Keratinocyte (primary cell): ENCODE data around the gene CRISPLD2. TPM values are rescaled to one million over a fixed set of nuclear protein-coding genes. Genes with fewer than 3 reads are reported as not detected.

ENCODE experiments used
- DNase-seq: peaks from one replicate; pipeline ENCODE4 v3.0.0-alpha.2; 2011; ENCODE audit warnings: low read depth, missing footprints, low spot score
- FAIRE-seq: peaks from 2 replicates; lab custom pipeline; 2011; peaks lifted over from hg19 to GRCh38; lab: Jason Lieb, UNC
- H2AFZ ChIP-seq: 2 replicates; pipeline ENCODE4 v1.6.0; 2012; ENCODE audit warnings: low read length, control low read depth, inconsistent platforms; ENCODE audit not compliant: control insufficient read depth
- H3K27ac ChIP-seq: 2 replicates; pipeline ENCODE4 v1.5.1; 2011; ENCODE audit warnings: low read length; ENCODE audit not compliant: control insufficient read depth, insufficient read depth
- H3K27me3 ChIP-seq: 3 replicates; pipeline ENCODE4 v1.6.0; 2011; ENCODE audit warnings: low read length; ENCODE audit not compliant: control insufficient read depth, insufficient read depth; ENCODE audit errors: extremely low read depth
- H3K36me3 ChIP-seq, 2 experiments: 2 replicates in 1 of 2; 3 replicates in 1 of 2; pipeline ENCODE4 v1.5.1; 2011; ENCODE audit warnings: low read length in 2 of 2, mild to moderate bottlenecking in 1 of 2; ENCODE audit not compliant: control insufficient read depth in 2 of 2, insufficient read depth in 2 of 2; ENCODE audit errors: extremely low read depth in 1 of 2
- H3K4me1 ChIP-seq: 3 replicates; pipeline ENCODE4 v1.5.1; 2011; ENCODE audit warnings: low read length; ENCODE audit not compliant: control insufficient read depth, insufficient read depth; ENCODE audit errors: extremely low read depth
- H3K4me2 ChIP-seq: 3 replicates; pipeline ENCODE4 v1.6.0; 2011; ENCODE audit warnings: low read depth, low read length; ENCODE audit not compliant: control insufficient read depth, insufficient read depth; ENCODE audit errors: extremely low read depth
- H3K4me3 ChIP-seq, 3 experiments: fragments of 200-600 bp in 1 of 3; sonication (generic) in 1 of 3; 2 replicates in 2 of 3; 3 replicates in 1 of 3; pipeline ENCODE4 v1.5.1; 2011 to 2016; ENCODE audit warnings: low read length in 3 of 3, mild to moderate bottlenecking in 3 of 3, control low read depth in 2 of 3, inconsistent platforms in 1 of 3, low read depth in 1 of 3, mixed read lengths in 1 of 3, mixed run types in 1 of 3, moderate library complexity in 1 of 3; ENCODE audit not compliant: control insufficient read depth in 2 of 3, insufficient read depth in 2 of 3; ENCODE audit errors: extremely low read depth in 1 of 3
- H3K79me2 ChIP-seq: 2 replicates; pipeline ENCODE4 v1.6.0; 2012; ENCODE audit warnings: low read length; ENCODE audit not compliant: control insufficient read depth, insufficient read depth
- H3K9ac ChIP-seq: 3 replicates; pipeline ENCODE4 v1.6.0; 2011; ENCODE audit warnings: low read length; ENCODE audit not compliant: control insufficient read depth, insufficient read depth; ENCODE audit errors: extremely low read depth
- H3K9me1 ChIP-seq: 3 replicates; pipeline ENCODE4 v1.6.0; 2011; ENCODE audit warnings: low read length; ENCODE audit not compliant: control insufficient read depth, insufficient read depth; ENCODE audit errors: extremely low read depth
- H3K9me3 ChIP-seq: 2 replicates; pipeline ENCODE4 v1.5.1; 2012; ENCODE audit warnings: low read depth, low read length; ENCODE audit not compliant: control insufficient read depth
- H4K20me1 ChIP-seq: 3 replicates; pipeline ENCODE4 v1.6.0; 2011; ENCODE audit warnings: low read length; ENCODE audit not compliant: control insufficient read depth, insufficient read depth; ENCODE audit errors: extremely low read depth
- EZH2 ChIP-seq: IDR thresholded peaks from one replicate; pipeline ENCODE4 v1.6.1; 2012; ENCODE audit warnings: inconsistent platforms, mild to moderate bottlenecking, low read length, moderate library complexity
- dilution Hi-C: fragments of 300-500 bp; cut with MboI; formaldehyde crosslinking; loops from one replicate; pipeline ENCODE4 v1.7.0; 2020; ENCODE audit warnings: low sequenced_read_pairs; ENCODE audit not compliant: extremely low pct_ligation_motif_present
- polyA plus RNA-seq, 5 experiments: library from polyadenylated mRNA; depleted of rRNA in 3 of 5; stranded (reverse) in 3 of 5; stranded (forward) in 1 of 5; unstranded in 1 of 5; fragments of >200 nt; gene quantifications; 1 replicate in 1 of 5; 2 replicates in 3 of 5; 3 replicates in 1 of 5; pipeline versions ENCODE4 v1.2.1 to v1.2.3, GENCODE V29; 2011 to 2012; ENCODE audit warnings: missing spikeins in 2 of 5, low read depth in 1 of 5, low replicate concordance in 1 of 5
- TF ChIP-seq, protein P1 (sequence below), 3 experiments: IDR thresholded peaks in 1 of 3; conservative IDR thresholded peaks in 1 of 3; optimal IDR thresholded peaks in 1 of 3; 2 replicates in 2 of 3; 3 replicates in 1 of 3; pipeline versions ENCODE3 to v1.5.1; 2011; ENCODE audit warnings: low read length in 3 of 3, mild to moderate bottlenecking in 3 of 3, moderate library complexity in 2 of 3, control low read depth in 1 of 3, inconsistent platforms in 1 of 3; ENCODE audit not compliant: insufficient read depth in 2 of 3; ENCODE audit errors: extremely low read depth in 1 of 3

Gene CRISPLD2
- polyA plus RNA-seq, 1 donor (not counting 4 experiments of a cell fraction or from before 2014, with no cell fraction given), result 1.2 TPM

- no peak overlapping the region for H3K27ac ChIP-seq
- dilution Hi-C loops, result no loop called here
- H3K4me1 ChIP-seq, result peaks cover 4% of the 10 kb centered on the region
- H3K9me3 ChIP-seq, result no peaks in the 10 kb centered on the region
- no peaks in the 10 kb centered on the region for H4K20me1 ChIP-seq
- DNase-seq, result no peak
- FAIRE-seq, result no peak
- H3K36me3 ChIP-seq, result no peaks in the 10 kb centered on the region
- H3K27me3 ChIP-seq, result no peaks in the 10 kb centered on the region
- H3K4me2 ChIP-seq, result no peak overlapping the region
- TF ChIP-seq, protein P1, sequence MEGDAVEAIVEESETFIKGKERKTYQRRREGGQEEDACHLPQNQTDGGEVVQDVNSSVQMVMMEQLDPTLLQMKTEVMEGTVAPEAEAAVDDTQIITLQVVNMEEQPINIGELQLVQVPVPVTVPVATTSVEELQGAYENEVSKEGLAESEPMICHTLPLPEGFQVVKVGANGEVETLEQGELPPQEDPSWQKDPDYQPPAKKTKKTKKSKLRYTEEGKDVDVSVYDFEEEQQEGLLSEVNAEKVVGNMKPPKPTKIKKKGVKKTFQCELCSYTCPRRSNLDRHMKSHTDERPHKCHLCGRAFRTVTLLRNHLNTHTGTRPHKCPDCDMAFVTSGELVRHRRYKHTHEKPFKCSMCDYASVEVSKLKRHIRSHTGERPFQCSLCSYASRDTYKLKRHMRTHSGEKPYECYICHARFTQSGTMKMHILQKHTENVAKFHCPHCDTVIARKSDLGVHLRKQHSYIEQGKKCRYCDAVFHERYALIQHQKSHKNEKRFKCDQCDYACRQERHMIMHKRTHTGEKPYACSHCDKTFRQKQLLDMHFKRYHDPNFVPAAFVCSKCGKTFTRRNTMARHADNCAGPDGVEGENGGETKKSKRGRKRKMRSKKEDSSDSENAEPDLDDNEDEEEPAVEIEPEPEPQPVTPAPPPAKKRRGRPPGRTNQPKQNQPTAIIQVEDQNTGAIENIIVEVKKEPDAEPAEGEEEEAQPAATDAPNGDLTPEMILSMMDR (optimal IDR thresholded peaks at IDR 0.05 in 1 of 3, IDR thresholded peaks at IDR 0.05 in 1 of 3, conservative IDR thresholded peaks at IDR 0.05 in 1 of 3; ENCODE audit: extremely low read depth in 1 of 3, insufficient read depth in 2 of 3, low read length in 3 of 3), result no peak
- TF ChIP-seq EZH2, result no peak
- H2AFZ ChIP-seq, result no peak overlapping the region
- H3K79me2 ChIP-seq, result no peaks in the 10 kb centered on the region
- no peak overlapping the region for H3K9ac ChIP-seq
- no peaks in the 10 kb centered on the region for H3K9me1 ChIP-seq
- no peak overlapping the region for H3K4me3 ChIP-seq
These were observed 70.6 kb downstream of the CRISPLD2 start for GRCh38 chr16:84890427-84890826.

DNA sequence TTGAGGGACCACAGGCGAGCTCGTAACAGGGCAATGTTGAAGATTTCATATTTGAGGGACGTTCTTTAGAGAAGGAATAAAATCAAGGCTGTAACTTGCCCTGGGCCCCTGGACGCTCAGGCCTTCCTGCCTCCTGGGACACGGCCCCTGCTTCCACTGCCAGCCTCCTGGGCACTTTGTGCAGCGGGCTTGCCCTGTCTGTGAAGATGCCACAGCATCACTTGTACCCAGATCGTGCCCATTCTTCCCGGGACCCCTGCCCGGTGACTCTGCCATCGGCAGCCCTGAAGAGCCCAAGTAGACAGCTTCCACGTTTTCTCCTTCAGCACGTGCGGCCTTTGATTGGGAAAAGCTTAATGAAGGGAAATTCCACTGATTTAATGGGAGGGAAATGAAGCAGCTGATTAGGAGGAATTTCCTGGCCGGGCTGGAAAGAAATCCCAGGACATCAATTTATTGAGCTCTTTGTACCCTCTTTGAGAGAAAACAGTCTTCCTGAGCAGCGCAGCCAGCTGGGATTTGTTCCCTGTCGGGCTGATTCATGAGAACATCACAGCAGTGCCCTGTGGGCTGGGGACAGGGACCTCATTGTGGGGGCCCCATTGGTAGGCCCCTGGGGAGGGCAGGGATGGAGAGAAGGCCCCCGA is 71.5 kb downstream of the CRISPLD2 start:
- H3K36me3 ChIP-seq, result no peaks in the 10 kb centered on the region
- no peak overlapping the region for H3K4me3 ChIP-seq
- H3K9me1 ChIP-seq, result no peaks in the 10 kb centered on the region
- H2AFZ ChIP-seq, result no peak overlapping the region
- FAIRE-seq (no peak), DNase-seq (no peak)
- H3K9me3 ChIP-seq, result no peaks in the 10 kb centered on the region
- dilution Hi-C loops, result no loop called here
- no peaks in the 10 kb centered on the region for H3K79me2 ChIP-seq
- H3K4me1 ChIP-seq, result peaks cover 3% of the 10 kb centered on the region
- no peaks in the 10 kb centered on the region for H3K27me3 ChIP-seq
- no peak overlapping the region for H3K9ac ChIP-seq
- H3K4me2 ChIP-seq, result no peak overlapping the region
- no peak overlapping the region for H3K27ac ChIP-seq
- TF ChIP-seq, protein P1 (optimal IDR thresholded peaks at IDR 0.05 in 1 of 3, IDR thresholded peaks at IDR 0.05 in 1 of 3, conservative IDR thresholded peaks at IDR 0.05 in 1 of 3; ENCODE audit: extremely low read depth in 1 of 3, insufficient read depth in 2 of 3, low read length in 3 of 3), result no peak
- no peak for TF ChIP-seq EZH2
- no peaks in the 10 kb centered on the region for H4K20me1 ChIP-seq
